PC-3 (cell line): Measurements from ENCODE around the gene ABAT. TPM values are rescaled to one million over a fixed set of nuclear protein-coding genes. Genes with fewer than 3 reads are reported as not detected.
"Not testable (repeated sequence)": the region's sequence is repeated elsewhere in the genome, so short reads cannot be mapped to it uniquely, and the experiment has no call there.

Source experiments
- ATAC-seq: fragments of 200-7000 bp; cut with Tn5 transposase; 2 replicates; pipeline ENCODE4 v1.9.1; 2020; ENCODE audit warnings: mild to moderate bottlenecking, moderate library complexity
- BruUV-seq: library from RNA; stranded (reverse); fragments of 400-500 nt; replicated peaks from 2 replicates; lab custom pipeline; 2021; lab: Mats Ljungman, UMichigan
- CTCF ChIA-PET: fragments of 300-600 bp; sonication (Branson Sonifier 250); formaldehyde crosslinking; loops from one replicate; lab custom pipeline; 2022; ENCODE audit warnings: antibody characterized with exemption; lab: Charles Lee
- POLR2A ChIA-PET: fragments of 300-600 bp; sonication (Branson Sonifier 250); formaldehyde crosslinking; loops from one replicate; lab custom pipeline; 2022; ENCODE audit warnings: antibody characterized with exemption; ENCODE audit not compliant: unreplicated experiment; lab: Charles Lee
- DNase-seq: peaks from one replicate; pipeline ENCODE4 v3.0.0-alpha.2; 2015
- H2AFZ ChIP-seq: fragments of 300-600 bp; sonication (generic); 2 replicates; pipeline ENCODE4 v1.6.0; 2016; ENCODE audit warnings: antibody characterized with exemption, low read length
- H3F3A ChIP-seq: fragments of 300-600 bp; sonication (generic); one replicate; pipeline ENCODE4 v1.6.0; 2017; ENCODE audit warnings: antibody characterized with exemption, low read length, control low read depth, mild to moderate bottlenecking; ENCODE audit not compliant: unreplicated experiment
- H3K27ac ChIP-seq: fragments of 300-600 bp; sonication (generic); 2 replicates; pipeline ENCODE4 v1.5.1; 2016; ENCODE audit warnings: mild to moderate bottlenecking, low read length
- H3K27me3 ChIP-seq: fragments of 300-600 bp; sonication (generic); 2 replicates; pipeline ENCODE4 v1.6.1; 2016; ENCODE audit warnings: low read length, mixed read lengths
- H3K36me3 ChIP-seq: fragments of 300-600 bp; sonication (generic); 2 replicates; pipeline ENCODE4 v1.6.1; 2016; ENCODE audit warnings: low read depth, mixed run types, low read length, mixed read lengths
- H3K4me1 ChIP-seq: fragments of 300-600 bp; sonication (generic); 2 replicates; pipeline ENCODE4 v1.5.1; 2016; ENCODE audit warnings: low read length; ENCODE audit not compliant: insufficient read depth
- H3K4me2 ChIP-seq: fragments of 300-600 bp; sonication (generic); 2 replicates; pipeline ENCODE4 v1.6.0; 2016; ENCODE audit warnings: low read length
- H3K4me3 ChIP-seq: fragments of 300-600 bp; sonication (generic); 2 replicates; pipeline ENCODE4 v1.5.1; 2016; ENCODE audit warnings: mild to moderate bottlenecking, low read length, mixed read lengths
- H3K79me2 ChIP-seq: fragments of 300-600 bp; sonication (generic); 2 replicates; pipeline ENCODE4 v1.6.1; 2017; ENCODE audit warnings: low read length, mixed read lengths
- H3K9ac ChIP-seq: fragments of 300-600 bp; sonication (generic); 2 replicates; pipeline ENCODE4 v1.6.0; 2016; ENCODE audit warnings: mild to moderate bottlenecking, low read length
- H3K9me2 ChIP-seq: fragments of 300-600 bp; sonication (generic); replicated peaks from 2 replicates; pipeline ENCODE4 v1.6.1; 2016; ENCODE audit warnings: mixed run types, low read length, mixed read lengths
- H3K9me3 ChIP-seq: fragments of 300-600 bp; sonication (generic); 2 replicates; pipeline ENCODE4 v1.6.1; 2016; ENCODE audit warnings: low read length, mixed read lengths
- H4K20me1 ChIP-seq: fragments of 300-600 bp; sonication (generic); 2 replicates; pipeline ENCODE4 v1.6.1; 2016; ENCODE audit warnings: low read length, mixed read lengths
- CTCF ChIP-seq: fragments of 300-600 bp; sonication (generic); conservative IDR thresholded peaks from 2 replicates; pipeline ENCODE4 v1.5.1; 2017; ENCODE audit warnings: antibody characterized with exemption, low read depth, mild to moderate bottlenecking, low read length
- EZH2 ChIP-seq: fragments of 300-600 bp; sonication (generic); IDR thresholded peaks from one replicate; pipeline ENCODE4 v1.6.1; 2017; ENCODE audit warnings: antibody characterized with exemption, mild to moderate bottlenecking, low read length; ENCODE audit not compliant: unreplicated experiment
- EZH2phosphoT487 ChIP-seq: fragments of 300-600 bp; sonication (generic); IDR thresholded peaks from 2 replicates; pipeline ENCODE4 v1.6.1; 2018; ENCODE audit warnings: mild to moderate bottlenecking, antibody characterized with exemption, low read length, borderline replicate concordance
- intact Hi-C: fragments of 100-400 bp; cut with micrococcal nuclease; formaldehyde crosslinking; loops from 2 replicates; pipeline ENCODE4 v1.9.0; 2023
- total RNA-seq: library from RNA; depleted of rRNA; stranded (reverse); fragments of >200 nt; gene quantifications from 2 replicates; pipeline ENCODE4 v1.2.3, GENCODE V29; 2014

ABAT gene
- total RNA-seq, 1 experiment from 2014 or later, result 0.95 TPM

- peaks cover 24% of the 10 kb centered on the region for H3K4me1 ChIP-seq
- H3K27ac ChIP-seq, result peak overlapping the region; percentile 81
- intact Hi-C loops, result loop anchor here (5.0 kb wide), 1 partner anchor 69 kb away; the partner anchor contains the start of gene CARHSP1
- no peaks in the 10 kb centered on the region for H3K9me3 ChIP-seq
- no peak for ATAC-seq
- H3K4me3 ChIP-seq, result peak overlapping the region; percentile 98
- peak overlapping the region; percentile 98 for H3K9ac ChIP-seq
- H3K27me3 ChIP-seq, result no peaks in the 10 kb centered on the region
- 0 out of 2 replicates have a peak, but pooled peaks cover 10% of the 10 kb centered on the region for H4K20me1 ChIP-seq
- no peak overlapping the region for H2AFZ ChIP-seq
- peaks cover 8% of the 10 kb centered on the region; the same call in 1 of the 2 replicates for H3K36me3 ChIP-seq
- H3F3A ChIP-seq, result no peaks in the 10 kb centered on the region
- TF ChIP-seq EZH2phosphoT487 (no peak), EZH2 (no peak), CTCF (no peak)
- no peaks in the 10 kb centered on the region for H3K9me2 ChIP-seq
- H3K4me2 ChIP-seq, result peak overlapping the region; percentile 100
- no TSS peak for BruUV-seq
- DNase-seq, result peak; percentile 5
- ChIA-PET CTCF (no interaction called here), POLR2A (interaction anchor here (0.6 kb wide), 1 partner anchor 21 kb away, joined by 10 read pairs; no protein-coding TSS in a partner anchor)
- peaks cover 82% of the 10 kb centered on the region for H3K79me2 ChIP-seq
Measured at GRCh38 chr16:8798535-8799157, 124.2 kb downstream of the ABAT start.

GRCh38 chr16:8801701-8802100 is 127.3 kb downstream of the ABAT start:
- POLR2A ChIA-PET, result no interaction called here
- no peak for ATAC-seq
- TF ChIP-seq EZH2 (no peak), EZH2phosphoT487 (no peak), CTCF (no peak)

DNA sequence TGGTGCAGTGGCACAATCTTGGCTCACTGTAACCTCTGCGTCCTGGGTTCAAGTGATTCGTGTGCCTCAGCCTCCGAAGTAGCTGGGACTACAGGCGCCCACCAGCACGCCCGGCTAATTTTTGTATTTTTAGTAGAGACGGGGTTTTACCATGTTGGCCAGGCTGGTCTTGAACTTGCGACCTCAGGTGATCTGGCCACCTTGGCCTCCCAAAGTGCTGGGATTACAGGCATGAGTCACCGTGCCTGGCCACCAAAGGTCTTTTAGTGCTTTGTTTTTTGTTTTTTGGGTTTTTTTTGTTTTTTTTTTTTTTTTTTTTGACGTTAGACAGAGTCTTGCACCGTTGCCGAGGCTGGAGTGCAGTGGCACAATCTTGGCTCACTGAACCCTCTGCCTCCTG is 129.3 kb downstream of the ABAT start:
- H3K4me3 ChIP-seq, intact Hi-C loops, BruUV-seq, H3K27me3 ChIP-seq, H3K4me1 ChIP-seq, H3K9me3 ChIP-seq, POLR2A ChIA-PET, DNase-seq, H3K4me2 ChIP-seq, H3K27ac ChIP-seq, ATAC-seq, H2AFZ ChIP-seq, CTCF ChIA-PET, H3K9ac ChIP-seq, H3K9me2 ChIP-seq, H3F3A ChIP-seq: not testable (repeated sequence)
- Histone ChIP-seq H3K79me2 (peaks cover 45% of the 10 kb centered on the region), H3K36me3 (peaks cover 36% of the 10 kb centered on the region), H4K20me1 (0 out of 2 replicates have a peak, but pooled peaks cover 10% of the 10 kb centered on the region)

More at GRCh38 chr16:8801701-8802100, 127.3 kb downstream of the ABAT start:
- no peak for DNase-seq
- H3K4me2 ChIP-seq, result no peak overlapping the region
- H3K27ac ChIP-seq, result no peak overlapping the region
- peaks cover 24% of the 10 kb centered on the region for H3K36me3 ChIP-seq
- H3K9ac ChIP-seq, result no peak overlapping the region
- CTCF ChIA-PET, result no interaction called here
- intact Hi-C loops, result no loop called here
- no peaks in the 10 kb centered on the region for H3K9me3 ChIP-seq
- H3K9me2 ChIP-seq, result no peaks in the 10 kb centered on the region
- no TSS peak for BruUV-seq
- H3K27me3 ChIP-seq, result no peaks in the 10 kb centered on the region
- H3K79me2 ChIP-seq, result peaks cover 64% of the 10 kb centered on the region
- H4K20me1 ChIP-seq, result 0 out of 2 replicates have a peak, but pooled peaks cover 10% of the 10 kb centered on the region
- no peak overlapping the region for H2AFZ ChIP-seq
- H3F3A ChIP-seq, result no peaks in the 10 kb centered on the region
- no peak overlapping the region for H3K4me3 ChIP-seq
- peaks cover 16% of the 10 kb centered on the region for H3K4me1 ChIP-seq
